Measurements from ENCODE around the gene PFDN6.
A peak's percentile ranks its signal among the peaks of the same experiment; 100 is the strongest.

Gene PFDN6

DNA sequence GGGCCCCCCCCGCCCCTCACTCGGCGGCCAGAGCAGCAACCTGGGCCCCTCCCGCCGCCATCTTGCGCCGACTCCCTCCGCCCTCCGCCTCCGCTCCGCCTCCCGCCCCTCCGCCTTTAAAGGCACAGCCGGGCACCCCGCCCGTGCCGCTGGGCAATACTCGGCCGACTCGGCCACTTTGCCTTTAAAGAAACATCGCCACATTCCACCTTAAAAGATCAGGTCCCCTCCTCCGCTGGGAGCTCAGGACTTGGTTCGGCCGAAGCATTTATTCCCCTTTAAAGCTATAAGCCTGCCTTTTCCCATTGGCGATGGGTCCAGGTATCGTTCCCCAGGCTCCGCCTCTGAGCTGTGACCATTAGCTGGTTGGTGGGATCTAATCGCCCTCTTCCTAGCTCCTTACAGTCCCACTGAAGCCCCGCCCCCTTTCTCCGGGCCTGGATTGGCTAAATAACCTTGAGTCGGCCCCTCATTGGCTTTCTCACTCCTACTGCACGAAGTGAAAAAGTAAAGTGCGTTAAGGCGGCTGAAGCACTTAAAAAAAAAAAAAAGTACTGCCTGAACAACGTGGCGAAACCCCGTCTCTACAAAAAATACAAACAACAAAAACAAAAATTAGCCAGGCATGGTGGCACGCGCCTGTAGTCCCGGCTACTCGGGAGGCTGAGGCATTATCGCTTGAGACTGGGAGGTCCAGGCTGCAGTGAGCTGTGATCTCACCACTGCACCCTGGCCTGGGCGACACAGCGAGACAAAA, 28.4 kb downstream of the PFDN6 start, which contains the start of gene ZBTB22:
Gene ZBTB22, minus strand, starts transcription at position 76 of the 757 bp plus-strand sequence. CDS start 828 bp downstream, outside the sequence.
- H3K4me1 Mint-ChIP-seq = peaks cover 82% of the 10 kb centered on the region
- DNase-seq (ENCODE audit: low spot score in 2 of 2) = peak; percentile 89 to 94
- ATAC-seq (replicated peaks; ENCODE audit: extremely low read depth, poor library complexity, severe bottlenecking) = peak; percentile 50
- peaks cover 55% of the 10 kb centered on the region for H3K36me3 Mint-ChIP-seq (ENCODE audit: insufficient read depth)
- H3K27me3 Mint-ChIP-seq = no peaks in the 10 kb centered on the region
- H3K9me3 Mint-ChIP-seq = no peaks in the 10 kb centered on the region
- peak within 1 kb of the TSS; percentile 100 for H3K27ac Mint-ChIP-seq (ENCODE audit: low read depth)
- peak within 1 kb of the TSS; percentile 95 for H3K4me3 Mint-ChIP-seq

DNA sequence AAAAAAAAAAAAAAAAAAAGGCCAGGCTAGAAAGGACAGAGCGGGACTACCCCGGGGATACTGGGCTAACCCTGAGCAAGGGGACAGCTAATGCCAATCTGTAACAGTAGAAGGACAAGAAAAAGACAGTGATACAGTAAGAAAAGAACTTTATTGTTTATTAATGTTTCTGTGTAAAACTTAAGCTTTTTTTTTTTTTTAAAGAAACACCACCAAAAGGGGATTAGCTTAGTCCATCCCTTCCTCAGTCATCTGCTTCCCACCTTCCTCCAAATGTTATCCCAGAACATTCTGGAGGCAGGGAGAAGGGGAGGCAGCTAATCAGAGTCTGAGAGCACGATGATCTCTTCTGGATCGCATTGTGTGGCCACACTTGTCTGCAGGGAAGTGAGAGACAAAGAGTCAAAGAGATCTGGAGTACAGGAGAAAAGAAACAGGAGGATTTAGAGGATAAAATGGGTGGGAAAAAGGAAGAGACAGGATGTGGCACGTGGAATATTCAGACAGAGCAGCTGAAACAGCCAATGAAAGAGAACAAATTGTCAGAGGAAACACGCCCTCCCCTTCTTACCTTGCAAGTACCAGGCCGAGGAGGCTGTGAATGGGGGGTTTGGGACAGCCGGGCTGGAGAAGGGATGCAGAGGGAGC, 29.1 kb downstream of the PFDN6 start:
- DNase-seq (ENCODE audit: low spot score in 2 of 2) (no peak), ATAC-seq (replicated peaks; ENCODE audit: extremely low read depth, poor library complexity, severe bottlenecking) (no peak)
- H3K27ac Mint-ChIP-seq (ENCODE audit: low read depth) = peak overlapping the region; percentile 96
- peaks cover 85% of the 10 kb centered on the region for H3K4me1 Mint-ChIP-seq
- peak overlapping the region; percentile 95 for H3K4me3 Mint-ChIP-seq
- H3K9me3 Mint-ChIP-seq = no peaks in the 10 kb centered on the region
- H3K36me3 Mint-ChIP-seq (ENCODE audit: insufficient read depth) = peaks cover 56% of the 10 kb centered on the region
- no peaks in the 10 kb centered on the region for H3K27me3 Mint-ChIP-seq

DNA sequence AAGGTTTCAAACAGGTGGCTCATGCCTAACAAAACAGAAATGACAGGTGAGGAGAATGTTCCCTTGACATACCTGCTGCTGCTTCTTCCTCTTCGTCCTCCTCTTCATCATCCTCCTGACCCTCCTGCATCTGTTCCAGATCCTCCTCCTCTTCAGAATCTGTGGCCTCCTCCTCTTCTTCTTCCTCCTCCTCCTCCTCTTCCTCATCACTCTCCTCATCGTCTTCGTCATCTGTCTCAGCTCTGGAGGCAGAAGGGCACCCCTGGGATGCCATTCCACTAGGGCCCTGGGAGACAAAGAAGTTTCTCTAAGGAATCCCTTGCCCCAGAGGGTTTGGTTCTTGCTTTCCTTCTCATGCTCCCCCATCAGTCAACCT, 30.5 kb downstream of the PFDN6 start:
- Mint-ChIP-seq H3K36me3 (ENCODE audit: insufficient read depth) (peaks cover 45% of the 10 kb centered on the region), H3K27ac (ENCODE audit: low read depth) (peak overlapping the region; percentile 29), H3K9me3 (no peaks in the 10 kb centered on the region), H3K27me3 (no peaks in the 10 kb centered on the region), H3K4me1 (peaks cover 88% of the 10 kb centered on the region), H3K4me3 (peak overlapping the region; percentile 95)
- no peak for ATAC-seq (replicated peaks; ENCODE audit: extremely low read depth, poor library complexity, severe bottlenecking)
- no peak for DNase-seq (ENCODE audit: low spot score in 2 of 2)

DNA sequence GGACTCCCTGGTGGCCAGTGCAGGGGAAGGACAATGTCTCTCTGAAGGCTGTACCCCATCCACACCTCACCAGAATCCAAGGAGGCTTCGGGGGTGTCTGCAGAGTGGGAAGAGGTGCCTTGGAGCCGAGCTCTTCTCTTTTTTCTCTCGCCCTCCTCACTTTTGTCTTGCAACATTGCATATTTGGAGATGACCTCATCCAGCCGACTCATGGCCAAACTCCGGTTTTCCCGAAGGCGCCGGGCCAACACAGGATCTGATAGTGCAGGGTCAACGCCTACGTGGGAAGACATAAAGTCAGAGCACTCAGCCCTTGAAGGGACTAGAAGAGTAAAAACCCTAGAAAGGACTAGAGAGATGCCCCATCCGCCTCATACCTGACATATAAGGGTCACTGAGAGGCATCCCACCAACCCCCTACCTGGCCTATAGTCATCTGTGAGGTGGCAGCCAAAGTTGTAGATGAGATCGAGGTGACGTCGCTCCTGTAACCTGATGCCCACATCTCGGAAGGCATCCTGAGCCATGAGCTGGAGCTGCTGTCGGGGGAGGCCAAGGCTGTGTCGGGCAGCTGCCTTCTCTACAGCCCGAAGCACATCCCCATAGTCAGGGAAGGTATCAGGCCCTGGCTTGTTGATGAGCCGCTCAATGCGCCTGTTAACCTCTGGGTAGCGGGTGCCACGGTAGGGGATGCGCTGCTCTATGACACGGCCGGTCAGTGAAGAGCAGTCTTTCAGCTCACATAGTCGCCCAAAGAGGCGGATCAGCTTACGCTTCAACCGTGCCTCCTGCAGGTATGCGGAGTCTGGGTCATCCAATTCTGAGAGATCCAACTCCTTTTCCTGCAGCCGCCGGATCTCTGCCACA, 31.1 kb downstream of the PFDN6 start:
- Mint-ChIP-seq H3K27ac (ENCODE audit: low read depth) (peak overlapping the region; percentile 53), H3K9me3 (no peaks in the 10 kb centered on the region), H3K36me3 (ENCODE audit: insufficient read depth) (peaks cover 45% of the 10 kb centered on the region), H3K4me1 (peaks cover 84% of the 10 kb centered on the region), H3K4me3 (peak overlapping the region; percentile 95), H3K27me3 (no peaks in the 10 kb centered on the region)
- DNase-seq (ENCODE audit: low spot score in 2 of 2) (no peak), ATAC-seq (replicated peaks; ENCODE audit: extremely low read depth, poor library complexity, severe bottlenecking) (no peak)

DNA sequence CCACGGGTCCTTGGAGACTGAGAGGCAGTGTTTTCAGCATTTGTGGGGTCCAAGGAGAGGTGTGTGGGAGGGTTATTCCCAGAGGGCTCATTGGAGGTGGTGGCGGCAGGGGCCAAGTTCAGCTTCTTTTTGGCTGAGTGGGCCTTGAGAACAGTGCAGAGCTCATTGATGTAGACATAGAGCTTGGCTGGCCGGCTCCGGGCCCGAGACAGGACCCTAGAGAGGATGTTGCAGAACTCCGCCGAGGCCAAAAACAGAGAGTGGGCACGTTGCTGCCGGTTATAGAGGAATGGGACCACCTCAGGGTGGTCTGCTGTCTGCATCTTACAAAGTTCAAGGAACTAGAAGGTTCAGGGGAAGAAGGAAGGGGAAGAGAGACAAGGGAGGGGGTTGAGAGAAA, 31.8 kb downstream of the PFDN6 start:
- H3K36me3 Mint-ChIP-seq (ENCODE audit: insufficient read depth) = peaks cover 43% of the 10 kb centered on the region
- peak overlapping the region; percentile 95 for H3K4me3 Mint-ChIP-seq
- peaks cover 77% of the 10 kb centered on the region for H3K4me1 Mint-ChIP-seq
- no peak for DNase-seq (ENCODE audit: low spot score in 2 of 2)
- no peaks in the 10 kb centered on the region for H3K9me3 Mint-ChIP-seq
- peak overlapping the region; percentile 53 for H3K27ac Mint-ChIP-seq (ENCODE audit: low read depth)
- no peak for ATAC-seq (replicated peaks; ENCODE audit: extremely low read depth, poor library complexity, severe bottlenecking)
- H3K27me3 Mint-ChIP-seq = no peaks in the 10 kb centered on the region

DNA sequence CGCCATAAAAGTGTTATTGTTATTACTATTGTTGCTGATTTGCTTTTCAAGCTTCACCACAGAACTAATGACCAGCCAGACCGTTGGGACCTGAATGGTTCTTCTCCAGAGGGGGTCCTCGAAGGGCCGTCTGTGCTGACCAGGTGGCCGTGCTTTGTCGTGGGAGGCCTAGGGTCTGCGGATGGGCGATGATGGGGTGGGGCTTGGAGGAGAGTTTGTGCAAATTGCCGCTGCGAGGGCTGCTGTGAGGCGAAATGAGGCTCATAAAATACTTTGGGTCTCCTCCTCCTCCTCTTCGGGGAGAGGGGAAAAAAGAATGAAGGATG, 34.2 kb downstream of the PFDN6 start:
- Mint-ChIP-seq H3K36me3 (ENCODE audit: insufficient read depth) (peaks cover 32% of the 10 kb centered on the region), H3K4me1 (peaks cover 57% of the 10 kb centered on the region), H3K27ac (ENCODE audit: low read depth) (peak overlapping the region; percentile 92), H3K9me3 (no peaks in the 10 kb centered on the region), H3K4me3 (peak overlapping the region; percentile 95), H3K27me3 (no peaks in the 10 kb centered on the region)
- no peak for DNase-seq (ENCODE audit: low spot score in 2 of 2)
- ATAC-seq (replicated peaks; ENCODE audit: extremely low read depth, poor library complexity, severe bottlenecking) = no peak

DNA sequence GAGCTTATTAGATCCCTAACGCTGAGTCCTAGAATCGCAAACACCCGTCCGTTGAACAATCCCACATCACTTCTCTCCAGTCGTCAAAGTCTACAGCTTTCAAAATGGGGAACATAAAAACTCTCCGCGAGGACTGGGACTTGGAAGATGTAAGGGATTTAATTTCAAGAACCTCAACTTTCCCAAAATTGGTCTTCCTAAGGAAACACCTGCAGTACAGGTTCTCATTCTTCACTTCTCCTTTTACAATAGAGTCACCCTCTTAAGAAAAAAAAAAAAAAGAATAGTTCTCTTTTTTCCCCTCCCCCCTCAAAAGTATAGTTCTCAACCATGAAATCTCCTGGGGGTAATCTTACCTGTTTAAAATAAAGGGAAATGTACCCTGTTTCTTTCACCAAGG, 34.7 kb downstream of the PFDN6 start:
- H3K4me3 Mint-ChIP-seq = peak overlapping the region; percentile 95
- no peaks in the 10 kb centered on the region for H3K9me3 Mint-ChIP-seq
- H3K27ac Mint-ChIP-seq (ENCODE audit: low read depth) = peak overlapping the region; percentile 92
- ATAC-seq (replicated peaks; ENCODE audit: extremely low read depth, poor library complexity, severe bottlenecking) (no peak), DNase-seq (ENCODE audit: low spot score in 2 of 2) (no peak)
- H3K36me3 Mint-ChIP-seq (ENCODE audit: insufficient read depth) = peaks cover 28% of the 10 kb centered on the region
- no peaks in the 10 kb centered on the region for H3K27me3 Mint-ChIP-seq
- H3K4me1 Mint-ChIP-seq = peaks cover 52% of the 10 kb centered on the region

DNA sequence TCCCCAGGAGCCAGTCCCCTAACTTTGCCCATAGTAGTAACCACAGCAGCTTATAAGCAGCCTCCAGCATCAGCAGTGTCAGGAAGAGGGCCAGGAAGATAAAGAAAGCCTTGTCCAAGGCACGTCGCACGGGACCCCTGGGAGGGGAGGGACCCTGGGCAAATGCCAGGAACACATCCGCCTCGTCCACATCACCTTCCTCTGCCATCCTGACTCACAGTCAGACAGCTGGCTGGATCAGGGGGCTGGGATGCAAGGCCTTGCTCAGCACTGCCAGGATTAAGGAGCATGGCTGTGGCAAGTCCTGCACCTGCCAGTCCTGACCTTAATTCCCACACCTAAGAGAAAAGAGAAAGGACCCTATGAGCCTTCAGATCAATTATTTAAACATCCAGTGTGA, 39.7 kb downstream of the PFDN6 start:
- no peak for ATAC-seq (replicated peaks; ENCODE audit: extremely low read depth, poor library complexity, severe bottlenecking)

DNA sequence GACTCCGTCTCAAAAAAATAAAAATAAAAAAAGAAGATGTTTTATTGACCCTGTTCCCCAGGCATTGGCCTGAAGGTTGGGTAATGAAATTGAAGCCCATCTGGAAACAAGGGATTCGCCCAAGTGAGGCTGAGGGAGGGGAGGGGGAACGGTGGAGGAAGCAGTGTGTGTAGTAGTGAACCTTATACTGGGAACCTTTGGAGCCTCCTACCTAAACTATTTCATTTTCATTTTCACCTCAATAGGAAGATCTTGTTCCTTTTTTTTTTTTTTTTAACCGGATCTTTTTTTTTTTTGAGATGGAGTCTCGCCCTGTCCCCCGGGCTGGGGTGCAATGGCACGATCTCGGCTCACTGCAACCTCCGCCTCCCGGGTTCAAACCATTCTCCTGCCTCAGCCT, 41.3 kb downstream of the PFDN6 start:
- H3K27ac Mint-ChIP-seq (ENCODE audit: low read depth) = no peak overlapping the region
- DNase-seq (ENCODE audit: low spot score in 2 of 2) (no peak), ATAC-seq (replicated peaks; ENCODE audit: extremely low read depth, poor library complexity, severe bottlenecking) (no peak)
- H3K9me3 Mint-ChIP-seq = no peaks in the 10 kb centered on the region
- H3K36me3 Mint-ChIP-seq (ENCODE audit: insufficient read depth) = no peaks in the 10 kb centered on the region
- H3K27me3 Mint-ChIP-seq = no peaks in the 10 kb centered on the region
- no peak overlapping the region for H3K4me3 Mint-ChIP-seq
- peaks cover 6% of the 10 kb centered on the region for H3K4me1 Mint-ChIP-seq

More for the DNA sequence above, 39.7 kb downstream of the PFDN6 start:
- Mint-ChIP-seq H3K4me1 (peaks cover 4% of the 10 kb centered on the region), H3K36me3 (ENCODE audit: insufficient read depth) (no peaks in the 10 kb centered on the region), H3K27me3 (no peaks in the 10 kb centered on the region), H3K27ac (ENCODE audit: low read depth) (no peak overlapping the region), H3K4me3 (no peak overlapping the region), H3K9me3 (no peaks in the 10 kb centered on the region)
- DNase-seq (ENCODE audit: low spot score in 2 of 2) = no peak

DNA sequence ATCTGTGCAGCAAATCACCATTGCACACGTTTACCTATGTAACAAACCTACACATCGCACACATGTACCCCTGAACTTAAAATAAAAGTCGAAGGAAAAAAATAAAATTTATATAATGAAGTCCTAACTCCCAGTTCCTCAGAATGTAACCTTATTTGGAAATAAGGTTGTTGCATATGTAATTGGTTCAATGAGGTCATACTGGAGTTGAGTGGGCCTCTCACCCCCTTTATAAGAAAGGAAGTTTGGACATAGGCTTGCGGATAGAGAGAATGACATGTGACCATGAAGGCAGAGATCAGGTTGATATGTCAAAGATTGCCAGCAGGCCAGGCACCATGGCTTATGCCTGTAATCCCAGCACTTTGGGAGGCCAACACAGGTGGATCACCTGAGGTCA, 44.3 kb downstream of the PFDN6 start:
- H3K4me3 Mint-ChIP-seq = no peak overlapping the region
- ATAC-seq (replicated peaks; ENCODE audit: extremely low read depth, poor library complexity, severe bottlenecking) = no peak
- DNase-seq (ENCODE audit: low spot score in 2 of 2) = no peak
- no peak overlapping the region for H3K27ac Mint-ChIP-seq (ENCODE audit: low read depth)
- H3K9me3 Mint-ChIP-seq = no peaks in the 10 kb centered on the region
- H3K36me3 Mint-ChIP-seq (ENCODE audit: insufficient read depth) = no peaks in the 10 kb centered on the region
- peaks cover 6% of the 10 kb centered on the region for H3K4me1 Mint-ChIP-seq
- H3K27me3 Mint-ChIP-seq = no peaks in the 10 kb centered on the region

DNA sequence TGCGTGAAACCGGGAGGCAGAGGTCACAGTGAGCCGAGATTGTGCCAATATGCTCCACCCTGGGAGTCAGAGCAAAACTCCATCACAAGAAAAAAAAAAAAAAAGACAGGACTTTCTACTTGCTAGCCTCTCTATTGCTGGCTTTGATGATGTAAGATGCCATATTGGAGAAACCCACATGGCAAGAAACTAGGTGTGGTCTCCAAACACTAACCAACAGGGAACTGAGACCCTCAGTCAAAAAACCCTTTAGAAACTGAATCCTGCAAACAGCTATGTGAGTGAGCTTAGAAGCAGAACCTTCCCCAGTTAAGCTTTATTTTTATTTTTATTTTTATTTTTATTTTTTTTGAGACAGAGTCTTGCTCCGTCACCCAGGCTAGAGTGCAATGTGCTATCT, 46.5 kb downstream of the PFDN6 start:
- DNase-seq (ENCODE audit: low spot score in 2 of 2) = no peak
- H3K36me3 Mint-ChIP-seq (ENCODE audit: insufficient read depth) = no peaks in the 10 kb centered on the region
- H3K4me1 Mint-ChIP-seq = peaks cover 6% of the 10 kb centered on the region
- no peaks in the 10 kb centered on the region for H3K9me3 Mint-ChIP-seq
- no peak overlapping the region for H3K4me3 Mint-ChIP-seq
- ATAC-seq (replicated peaks; ENCODE audit: extremely low read depth, poor library complexity, severe bottlenecking) = no peak
- no peak overlapping the region for H3K27ac Mint-ChIP-seq (ENCODE audit: low read depth)
- no peaks in the 10 kb centered on the region for H3K27me3 Mint-ChIP-seq

DNA sequence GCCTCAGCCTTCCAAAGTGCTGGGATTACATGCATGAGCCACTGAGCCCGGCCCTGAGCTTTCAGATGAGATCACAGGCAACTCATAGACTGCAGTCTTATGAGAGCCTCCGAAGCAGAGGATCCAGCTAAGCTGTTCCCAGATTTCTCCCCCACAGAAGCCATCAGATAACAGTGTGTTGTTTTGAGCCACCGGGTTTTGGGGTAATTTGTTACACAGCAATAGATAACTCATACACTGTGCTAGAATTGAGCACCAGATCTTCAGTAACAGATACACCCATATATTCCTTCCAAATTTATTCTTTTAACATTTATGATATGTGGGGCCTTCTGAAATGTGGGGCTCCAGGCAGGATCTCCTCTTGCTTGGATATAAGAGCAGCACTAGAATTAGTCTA, 47.1 kb downstream of the PFDN6 start:
- H3K4me1 Mint-ChIP-seq = peaks cover 6% of the 10 kb centered on the region
- H3K4me3 Mint-ChIP-seq = no peak overlapping the region
- no peak overlapping the region for H3K27ac Mint-ChIP-seq (ENCODE audit: low read depth)
- H3K9me3 Mint-ChIP-seq = no peaks in the 10 kb centered on the region
- DNase-seq (ENCODE audit: low spot score in 2 of 2) (no peak), ATAC-seq (replicated peaks; ENCODE audit: extremely low read depth, poor library complexity, severe bottlenecking) (no peak)
- no peaks in the 10 kb centered on the region for H3K27me3 Mint-ChIP-seq
- no peaks in the 10 kb centered on the region for H3K36me3 Mint-ChIP-seq (ENCODE audit: insufficient read depth)

All from central memory CD8-positive, alpha-beta T cell (primary cell).